ENCODE measurements around the gene NUDT14. TPM values are rescaled to one million over a fixed set of nuclear protein-coding genes. Genes with fewer than 3 reads are reported as not detected.

NUDT14 gene
- total RNA-seq, 1 donor from 2014 or later, result 15.2 TPM

- Mint-ChIP-seq H3K36me3 (ENCODE audit: low read depth) (no peaks in the 10 kb centered on the region), H3K27me3 (peaks cover 7% of the 10 kb centered on the region), H3K27ac (no peak overlapping the region), H3K9me3 (peaks cover 8% of the 10 kb centered on the region), H3K4me1 (no peaks in the 10 kb centered on the region), H3K4me3 (no peak overlapping the region)
- ATAC-seq (ENCODE audit: low read depth) (no peak), DNase-seq (no peak)
- ChIA-PET CTCF (no interaction called here), POLR2A (no interaction called here)
- no peak for TF ChIP-seq CTCF (IDR thresholded peaks at IDR 0.05)
- intact Hi-C loops (cut with micrococcal nuclease), result no loop called here
These were observed 44.5 kb downstream of the NUDT14 start for GRCh38 chr14:105136401-105137322.

GRCh38 chr14:105135700-105136395 is 45.3 kb downstream of the NUDT14 start:
- Mint-ChIP-seq H3K9me3 (peaks cover 8% of the 10 kb centered on the region), H3K4me3 (no peak overlapping the region), H3K4me1 (no peaks in the 10 kb centered on the region), H3K27ac (no peak overlapping the region), H3K36me3 (ENCODE audit: low read depth) (no peaks in the 10 kb centered on the region), H3K27me3 (peaks cover 7% of the 10 kb centered on the region)
- ATAC-seq (ENCODE audit: low read depth) (no peak), DNase-seq (no peak)
- ChIA-PET CTCF (no interaction called here), POLR2A (no interaction called here)
- no peak for TF ChIP-seq CTCF (IDR thresholded peaks at IDR 0.05)
- intact Hi-C loops (cut with micrococcal nuclease), result no loop called here

GRCh38 chr14:105132921-105133654 is 48.0 kb downstream of the NUDT14 start:
- ChIA-PET POLR2A (no interaction called here), CTCF (no interaction called here)
- ATAC-seq (ENCODE audit: low read depth) (no peak), DNase-seq (no peak)
- H3K27ac Mint-ChIP-seq, result no peak overlapping the region
- H3K4me3 Mint-ChIP-seq, result no peak overlapping the region
- H3K4me1 Mint-ChIP-seq, result no peaks in the 10 kb centered on the region
- H3K27me3 Mint-ChIP-seq, result peaks cover 14% of the 10 kb centered on the region
- H3K36me3 Mint-ChIP-seq (ENCODE audit: low read depth), result no peaks in the 10 kb centered on the region
- intact Hi-C loops (cut with micrococcal nuclease), result no loop called here
- H3K9me3 Mint-ChIP-seq, result peaks cover 3% of the 10 kb centered on the region
- no peak for TF ChIP-seq CTCF (IDR thresholded peaks at IDR 0.05)

- Mint-ChIP-seq H3K9me3 (peaks cover 3% of the 10 kb centered on the region), H3K4me3 (no peak overlapping the region), H3K27me3 (peaks cover 24% of the 10 kb centered on the region), H3K4me1 (no peaks in the 10 kb centered on the region), H3K36me3 (ENCODE audit: low read depth) (no peaks in the 10 kb centered on the region), H3K27ac (no peak overlapping the region)
- intact Hi-C loops (cut with micrococcal nuclease), result no loop called here
- ChIA-PET CTCF (interaction anchor here (0.6 kb wide), 1 partner anchor 222 kb away, joined by 3 read pairs; no protein-coding TSS in a partner anchor), POLR2A (interaction anchor here (0.8 kb wide), 1 partner anchor 183 kb away, joined by 3 read pairs; the partner anchor contains the start of gene PACS2)
- ATAC-seq (ENCODE audit: low read depth) (no peak), DNase-seq (no peak)
- no peak for TF ChIP-seq CTCF (IDR thresholded peaks at IDR 0.05)
These were observed 49.9 kb downstream of the NUDT14 start for GRCh38 chr14:105131241-105131640.
